ENCODE measurements around the gene UGT1A1.

Gene UGT1A1

DNA sequence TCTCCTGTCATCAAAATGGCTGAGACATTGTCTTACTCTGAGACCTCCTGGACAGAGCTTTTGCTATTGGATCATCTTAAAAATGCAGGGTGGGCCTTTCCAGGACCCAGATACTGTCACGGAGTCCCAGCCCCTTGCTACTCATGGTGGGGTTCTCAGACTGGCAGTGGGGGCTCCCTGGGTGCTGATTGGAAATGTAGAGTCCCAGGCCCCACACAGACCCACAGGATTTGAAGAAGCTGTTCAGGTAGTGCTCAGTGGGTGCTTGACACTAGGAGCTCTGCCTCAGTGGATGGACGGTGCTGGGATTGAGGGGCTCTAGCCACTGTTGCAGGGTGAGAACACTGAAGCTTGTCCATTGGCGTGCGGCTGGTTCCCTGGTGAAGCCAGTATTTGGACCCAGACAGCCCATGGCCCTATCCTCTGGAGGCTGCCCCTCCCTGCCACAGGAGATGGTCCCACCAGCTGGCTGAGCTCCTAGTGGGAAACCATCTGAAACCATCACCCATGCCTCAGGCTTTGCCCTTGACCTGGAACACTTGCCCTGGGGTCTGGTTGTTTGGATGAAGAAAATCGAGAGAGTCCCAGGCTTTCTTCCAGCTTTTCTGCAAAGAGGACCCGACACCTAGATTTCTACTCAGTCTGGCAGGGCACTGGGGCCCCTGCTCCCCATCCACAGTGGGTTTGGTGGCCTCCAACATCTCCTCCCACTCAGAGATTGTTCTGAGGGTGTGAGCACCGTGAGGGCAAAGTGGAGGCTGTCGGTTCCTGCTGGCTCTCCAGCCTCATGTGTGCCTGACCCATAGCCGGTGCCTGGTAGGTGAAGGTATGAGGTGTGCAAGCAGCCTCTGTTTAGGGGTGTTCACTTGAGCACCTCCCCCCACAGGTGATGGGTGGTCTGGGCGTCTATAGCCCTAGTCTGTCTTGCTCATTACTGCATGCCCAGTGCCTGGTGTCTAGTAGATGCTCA, 48.2 kb downstream of the UGT1A1 start:
- TF ChIP-seq, protein P1, sequence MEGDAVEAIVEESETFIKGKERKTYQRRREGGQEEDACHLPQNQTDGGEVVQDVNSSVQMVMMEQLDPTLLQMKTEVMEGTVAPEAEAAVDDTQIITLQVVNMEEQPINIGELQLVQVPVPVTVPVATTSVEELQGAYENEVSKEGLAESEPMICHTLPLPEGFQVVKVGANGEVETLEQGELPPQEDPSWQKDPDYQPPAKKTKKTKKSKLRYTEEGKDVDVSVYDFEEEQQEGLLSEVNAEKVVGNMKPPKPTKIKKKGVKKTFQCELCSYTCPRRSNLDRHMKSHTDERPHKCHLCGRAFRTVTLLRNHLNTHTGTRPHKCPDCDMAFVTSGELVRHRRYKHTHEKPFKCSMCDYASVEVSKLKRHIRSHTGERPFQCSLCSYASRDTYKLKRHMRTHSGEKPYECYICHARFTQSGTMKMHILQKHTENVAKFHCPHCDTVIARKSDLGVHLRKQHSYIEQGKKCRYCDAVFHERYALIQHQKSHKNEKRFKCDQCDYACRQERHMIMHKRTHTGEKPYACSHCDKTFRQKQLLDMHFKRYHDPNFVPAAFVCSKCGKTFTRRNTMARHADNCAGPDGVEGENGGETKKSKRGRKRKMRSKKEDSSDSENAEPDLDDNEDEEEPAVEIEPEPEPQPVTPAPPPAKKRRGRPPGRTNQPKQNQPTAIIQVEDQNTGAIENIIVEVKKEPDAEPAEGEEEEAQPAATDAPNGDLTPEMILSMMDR (IDR thresholded peaks at IDR 0.05; ENCODE audit: low read depth, low read length): no peak
- H3K4me3 ChIP-seq (ENCODE audit: low read depth, low read length): no peak overlapping the region

DNA sequence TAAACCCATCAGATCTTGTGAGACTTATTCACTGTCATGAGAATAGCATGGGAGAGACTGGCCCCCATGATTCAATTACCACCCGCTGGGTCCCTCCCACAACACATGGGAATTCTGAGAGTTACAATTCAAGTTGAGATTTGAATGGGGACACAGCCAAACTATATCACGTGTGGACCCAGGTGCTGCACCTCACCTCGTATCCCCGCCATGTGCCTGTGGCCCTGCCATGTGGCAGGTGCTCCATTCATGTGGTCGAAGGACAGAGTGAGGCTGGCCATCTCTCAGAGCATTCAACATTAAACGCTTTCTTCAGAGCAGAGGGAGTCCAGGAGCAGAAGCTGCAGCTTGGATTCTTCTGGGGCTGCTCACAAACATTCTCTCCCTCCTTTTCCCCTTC, 50.3 kb downstream of the UGT1A1 start:
- TF ChIP-seq, protein P1 (IDR thresholded peaks at IDR 0.05; ENCODE audit: low read depth, low read length): no peak
- no peak overlapping the region for H3K4me3 ChIP-seq (ENCODE audit: low read depth, low read length)

DNA sequence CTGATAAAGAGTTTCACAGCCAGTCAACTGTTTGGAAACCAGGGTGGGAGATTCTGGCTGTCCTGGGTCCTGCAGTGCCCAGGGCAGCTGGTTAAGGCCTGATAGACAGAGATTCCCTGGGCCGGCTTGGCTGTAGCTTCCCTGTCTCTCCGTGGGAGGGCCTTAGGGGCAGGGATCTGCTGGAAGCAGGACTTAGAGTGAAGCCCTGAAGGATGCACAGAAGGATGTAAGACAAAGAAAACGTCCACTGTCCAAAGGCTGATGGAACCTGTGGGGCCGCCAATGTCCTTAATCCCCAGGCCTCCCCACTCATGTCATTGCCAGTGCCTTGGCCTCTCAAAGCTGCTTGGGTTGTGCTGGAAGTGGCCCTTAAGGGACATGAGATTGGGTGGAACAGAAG, 51.0 kb downstream of the UGT1A1 start:
- no peak overlapping the region for H3K4me3 ChIP-seq (ENCODE audit: low read depth, low read length)
- TF ChIP-seq, protein P1 (IDR thresholded peaks at IDR 0.05; ENCODE audit: low read depth, low read length): no peak

DNA sequence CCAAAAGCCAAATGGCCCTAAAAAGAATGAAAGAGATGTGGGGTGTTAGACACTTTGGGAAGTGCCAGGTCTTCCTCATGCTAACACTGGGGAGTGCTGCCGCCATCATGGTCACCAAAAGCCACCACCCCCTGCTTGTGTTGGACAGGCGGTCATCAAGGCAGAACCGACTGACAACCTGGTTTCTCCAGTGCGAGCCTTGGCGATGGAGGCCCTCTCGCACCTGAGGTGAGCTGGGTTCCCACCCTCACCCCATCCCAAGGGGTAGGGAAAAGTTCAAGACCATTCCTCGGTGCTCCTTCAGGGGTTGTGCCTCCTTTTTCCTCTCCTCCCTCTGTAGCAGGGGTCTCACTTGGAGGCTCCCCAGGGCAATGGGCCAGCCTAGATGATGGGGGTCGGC, 51.7 kb downstream of the UGT1A1 start:
- H3K4me3 ChIP-seq (ENCODE audit: low read depth, low read length): no peak overlapping the region
- TF ChIP-seq, protein P1 (IDR thresholded peaks at IDR 0.05; ENCODE audit: low read depth, low read length): no peak

DNA sequence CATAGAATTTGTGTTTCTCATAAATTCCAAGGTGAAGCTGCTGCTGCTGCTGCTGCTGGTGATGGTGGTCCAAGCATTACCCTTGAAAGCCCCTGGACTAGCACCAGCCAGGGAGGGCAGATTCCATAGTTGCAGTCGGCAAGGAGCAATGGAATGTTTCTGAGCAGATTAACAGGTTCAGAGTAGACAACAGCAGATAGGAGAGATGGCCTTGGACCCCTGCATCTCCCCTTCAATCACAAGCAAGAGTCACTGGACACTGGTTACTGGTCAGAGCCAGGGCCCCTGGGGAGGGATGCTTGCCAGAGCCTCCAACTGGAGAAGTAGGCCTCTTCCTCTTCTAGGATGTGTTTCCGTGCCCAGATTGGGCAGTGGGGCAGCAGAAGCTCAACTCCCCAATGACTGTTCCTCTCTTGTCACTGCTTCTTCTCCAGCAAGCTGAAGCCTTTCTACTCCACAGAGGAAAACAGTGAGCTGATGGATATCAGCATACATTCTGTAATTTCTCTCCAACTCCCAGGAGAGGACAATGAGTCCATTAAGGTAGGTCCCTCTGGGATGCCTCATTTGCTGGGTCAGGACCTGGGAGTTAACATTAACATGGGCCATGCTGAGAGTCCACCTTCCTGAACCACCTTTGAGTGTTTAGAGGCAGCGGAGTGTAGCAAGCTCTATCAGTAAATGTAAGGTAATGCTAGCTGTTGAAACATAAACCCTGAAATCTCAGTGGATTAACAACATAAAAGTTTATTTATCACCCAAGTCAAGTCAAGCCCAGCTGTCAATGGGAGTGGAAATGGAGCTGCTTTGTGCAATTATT, 53.4 kb downstream of the UGT1A1 start:
- TF ChIP-seq, protein P1 (IDR thresholded peaks at IDR 0.05; ENCODE audit: low read depth, low read length): no peak
- H3K4me3 ChIP-seq (ENCODE audit: low read depth, low read length): no peak overlapping the region

DNA sequence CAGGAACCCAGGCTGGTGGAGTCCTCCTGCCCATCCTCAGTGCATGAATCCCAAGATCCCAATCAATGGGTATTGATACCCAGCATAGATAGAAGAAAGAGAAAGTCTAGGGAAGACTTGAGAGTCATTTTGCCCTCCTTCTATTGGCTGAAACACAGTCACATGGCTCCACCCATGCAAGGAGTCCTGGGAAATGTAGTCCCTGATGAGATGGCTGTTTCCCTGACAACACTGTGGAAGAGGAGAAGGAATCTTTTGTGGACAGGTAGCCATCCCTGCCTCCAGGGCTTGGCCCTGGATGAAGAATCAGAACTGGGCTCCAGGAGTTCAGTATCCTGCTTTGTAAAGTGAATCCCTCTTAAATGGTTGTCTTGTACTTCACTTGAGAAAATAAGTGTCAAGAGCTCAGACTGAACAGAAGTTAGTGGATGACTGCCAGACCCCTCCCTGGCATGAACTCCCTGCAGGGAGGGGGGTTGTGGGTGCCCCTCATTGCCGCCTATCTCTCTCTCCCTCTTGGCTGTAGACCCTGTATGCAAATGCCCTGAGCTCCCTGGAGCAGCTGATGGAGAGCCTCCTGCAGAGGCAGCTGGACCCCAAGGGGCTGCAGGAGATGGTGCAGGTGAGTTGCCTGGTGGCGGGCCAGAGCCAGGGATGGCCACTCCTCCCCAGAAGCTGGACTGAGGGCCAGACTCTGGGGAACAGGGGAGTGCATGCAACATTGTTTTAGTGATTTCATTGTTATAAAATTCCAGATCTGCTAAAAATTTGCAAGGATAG, 54.2 kb downstream of the UGT1A1 start:
- TF ChIP-seq, protein P1 (IDR thresholded peaks at IDR 0.05; ENCODE audit: low read depth, low read length): no peak
- no peak overlapping the region for H3K4me3 ChIP-seq (ENCODE audit: low read depth, low read length)
